ENCODE data around the gene RPS16. TPM values are rescaled to one million over a fixed set of nuclear protein-coding genes. Genes with fewer than 3 reads are reported as not detected.

The RPS16 gene
- total and polyA plus RNA-seq, 9 of the 15 experiments (the other 6 are each of a cell fraction or from before 2014, with no cell fraction given): 82.6 to 3,671 (median 2,204) TPM

DNA sequence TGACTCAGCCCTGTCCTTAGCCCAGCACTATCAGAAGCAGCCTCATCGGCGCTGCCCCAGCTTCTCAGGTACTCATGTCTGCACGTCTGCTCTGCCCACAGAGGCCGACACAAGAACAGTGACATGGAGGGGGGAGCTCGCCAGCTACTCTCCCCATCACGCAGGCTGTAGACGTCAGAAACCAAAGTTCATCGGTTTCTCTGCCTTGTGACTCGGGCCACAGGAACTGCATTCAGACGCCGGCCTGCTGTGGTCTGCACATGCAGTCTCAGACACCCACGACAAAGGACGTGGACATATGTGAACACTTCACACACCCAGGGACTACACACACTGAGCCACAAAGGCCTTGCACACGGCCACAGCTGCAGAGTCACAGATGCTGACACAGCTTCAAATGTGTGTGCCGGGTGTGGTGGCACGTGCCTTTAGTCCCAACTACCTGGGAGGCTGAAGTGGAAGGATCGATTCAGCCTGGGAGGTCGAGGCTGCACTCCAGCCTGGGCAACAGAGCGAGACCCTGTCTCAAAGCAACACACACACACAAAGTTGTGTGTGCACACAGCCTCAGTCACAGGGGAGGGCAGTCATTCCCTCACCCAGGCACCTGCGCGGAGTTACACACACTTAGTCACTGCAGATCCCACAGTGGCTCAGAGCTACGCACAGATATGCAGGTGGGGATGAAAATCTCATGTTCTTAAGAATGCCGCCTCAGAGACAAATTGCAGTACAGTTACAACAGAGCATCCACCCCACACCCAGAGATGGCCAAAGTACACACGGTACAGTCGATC, 34.0 kb downstream of the RPS16 start (continued):
- TF ChIP-seq ZBTB1 (CRISPR knock-in tag; IDR thresholded peaks at IDR 0.05; ENCODE audit: borderline replicate concordance, low read depth): 0 out of 2 replicates have a peak, but pooled peaks have one; percentile 30
- TF ChIP-seq, protein P1, sequence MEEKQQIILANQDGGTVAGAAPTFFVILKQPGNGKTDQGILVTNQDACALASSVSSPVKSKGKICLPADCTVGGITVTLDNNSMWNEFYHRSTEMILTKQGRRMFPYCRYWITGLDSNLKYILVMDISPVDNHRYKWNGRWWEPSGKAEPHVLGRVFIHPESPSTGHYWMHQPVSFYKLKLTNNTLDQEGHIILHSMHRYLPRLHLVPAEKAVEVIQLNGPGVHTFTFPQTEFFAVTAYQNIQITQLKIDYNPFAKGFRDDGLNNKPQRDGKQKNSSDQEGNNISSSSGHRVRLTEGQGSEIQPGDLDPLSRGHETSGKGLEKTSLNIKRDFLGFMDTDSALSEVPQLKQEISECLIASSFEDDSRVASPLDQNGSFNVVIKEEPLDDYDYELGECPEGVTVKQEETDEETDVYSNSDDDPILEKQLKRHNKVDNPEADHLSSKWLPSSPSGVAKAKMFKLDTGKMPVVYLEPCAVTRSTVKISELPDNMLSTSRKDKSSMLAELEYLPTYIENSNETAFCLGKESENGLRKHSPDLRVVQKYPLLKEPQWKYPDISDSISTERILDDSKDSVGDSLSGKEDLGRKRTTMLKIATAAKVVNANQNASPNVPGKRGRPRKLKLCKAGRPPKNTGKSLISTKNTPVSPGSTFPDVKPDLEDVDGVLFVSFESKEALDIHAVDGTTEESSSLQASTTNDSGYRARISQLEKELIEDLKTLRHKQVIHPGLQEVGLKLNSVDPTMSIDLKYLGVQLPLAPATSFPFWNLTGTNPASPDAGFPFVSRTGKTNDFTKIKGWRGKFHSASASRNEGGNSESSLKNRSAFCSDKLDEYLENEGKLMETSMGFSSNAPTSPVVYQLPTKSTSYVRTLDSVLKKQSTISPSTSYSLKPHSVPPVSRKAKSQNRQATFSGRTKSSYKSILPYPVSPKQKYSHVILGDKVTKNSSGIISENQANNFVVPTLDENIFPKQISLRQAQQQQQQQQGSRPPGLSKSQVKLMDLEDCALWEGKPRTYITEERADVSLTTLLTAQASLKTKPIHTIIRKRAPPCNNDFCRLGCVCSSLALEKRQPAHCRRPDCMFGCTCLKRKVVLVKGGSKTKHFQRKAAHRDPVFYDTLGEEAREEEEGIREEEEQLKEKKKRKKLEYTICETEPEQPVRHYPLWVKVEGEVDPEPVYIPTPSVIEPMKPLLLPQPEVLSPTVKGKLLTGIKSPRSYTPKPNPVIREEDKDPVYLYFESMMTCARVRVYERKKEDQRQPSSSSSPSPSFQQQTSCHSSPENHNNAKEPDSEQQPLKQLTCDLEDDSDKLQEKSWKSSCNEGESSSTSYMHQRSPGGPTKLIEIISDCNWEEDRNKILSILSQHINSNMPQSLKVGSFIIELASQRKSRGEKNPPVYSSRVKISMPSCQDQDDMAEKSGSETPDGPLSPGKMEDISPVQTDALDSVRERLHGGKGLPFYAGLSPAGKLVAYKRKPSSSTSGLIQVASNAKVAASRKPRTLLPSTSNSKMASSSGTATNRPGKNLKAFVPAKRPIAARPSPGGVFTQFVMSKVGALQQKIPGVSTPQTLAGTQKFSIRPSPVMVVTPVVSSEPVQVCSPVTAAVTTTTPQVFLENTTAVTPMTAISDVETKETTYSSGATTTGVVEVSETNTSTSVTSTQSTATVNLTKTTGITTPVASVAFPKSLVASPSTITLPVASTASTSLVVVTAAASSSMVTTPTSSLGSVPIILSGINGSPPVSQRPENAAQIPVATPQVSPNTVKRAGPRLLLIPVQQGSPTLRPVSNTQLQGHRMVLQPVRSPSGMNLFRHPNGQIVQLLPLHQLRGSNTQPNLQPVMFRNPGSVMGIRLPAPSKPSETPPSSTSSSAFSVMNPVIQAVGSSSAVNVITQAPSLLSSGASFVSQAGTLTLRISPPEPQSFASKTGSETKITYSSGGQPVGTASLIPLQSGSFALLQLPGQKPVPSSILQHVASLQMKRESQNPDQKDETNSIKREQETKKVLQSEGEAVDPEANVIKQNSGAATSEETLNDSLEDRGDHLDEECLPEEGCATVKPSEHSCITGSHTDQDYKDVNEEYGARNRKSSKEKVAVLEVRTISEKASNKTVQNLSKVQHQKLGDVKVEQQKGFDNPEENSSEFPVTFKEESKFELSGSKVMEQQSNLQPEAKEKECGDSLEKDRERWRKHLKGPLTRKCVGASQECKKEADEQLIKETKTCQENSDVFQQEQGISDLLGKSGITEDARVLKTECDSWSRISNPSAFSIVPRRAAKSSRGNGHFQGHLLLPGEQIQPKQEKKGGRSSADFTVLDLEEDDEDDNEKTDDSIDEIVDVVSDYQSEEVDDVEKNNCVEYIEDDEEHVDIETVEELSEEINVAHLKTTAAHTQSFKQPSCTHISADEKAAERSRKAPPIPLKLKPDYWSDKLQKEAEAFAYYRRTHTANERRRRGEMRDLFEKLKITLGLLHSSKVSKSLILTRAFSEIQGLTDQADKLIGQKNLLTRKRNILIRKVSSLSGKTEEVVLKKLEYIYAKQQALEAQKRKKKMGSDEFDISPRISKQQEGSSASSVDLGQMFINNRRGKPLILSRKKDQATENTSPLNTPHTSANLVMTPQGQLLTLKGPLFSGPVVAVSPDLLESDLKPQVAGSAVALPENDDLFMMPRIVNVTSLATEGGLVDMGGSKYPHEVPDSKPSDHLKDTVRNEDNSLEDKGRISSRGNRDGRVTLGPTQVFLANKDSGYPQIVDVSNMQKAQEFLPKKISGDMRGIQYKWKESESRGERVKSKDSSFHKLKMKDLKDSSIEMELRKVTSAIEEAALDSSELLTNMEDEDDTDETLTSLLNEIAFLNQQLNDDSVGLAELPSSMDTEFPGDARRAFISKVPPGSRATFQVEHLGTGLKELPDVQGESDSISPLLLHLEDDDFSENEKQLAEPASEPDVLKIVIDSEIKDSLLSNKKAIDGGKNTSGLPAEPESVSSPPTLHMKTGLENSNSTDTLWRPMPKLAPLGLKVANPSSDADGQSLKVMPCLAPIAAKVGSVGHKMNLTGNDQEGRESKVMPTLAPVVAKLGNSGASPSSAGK (IDR thresholded peaks at IDR 0.05): peak; percentile 88
- TF ChIP-seq WHSC1 (IDR thresholded peaks at IDR 0.05; ENCODE audit: low read length): no peak
- TF ChIP-seq ZNF830 (CRISPR knock-in tag; IDR thresholded peaks at IDR 0.05): no peak
- TF ChIP-seq PML (IDR thresholded peaks at IDR 0.05; ENCODE audit: low read length): no peak
- 0 out of 2 replicates have a peak, but pooled peaks have one; percentile 4 for TF ChIP-seq LCOR (CRISPR knock-in tag; IDR thresholded peaks at IDR 0.05)
- TF ChIP-seq IFI16 (CRISPR knock-in tag; IDR thresholded peaks at IDR 0.05): no peak
- TF ChIP-seq FOXK1 (CRISPR knock-in tag; IDR thresholded peaks at IDR 0.05; ENCODE audit: borderline replicate concordance): no peak
- no peak for TF ChIP-seq ZZZ3 (IDR thresholded peaks at IDR 0.05)
- no peak for TF ChIP-seq PTTG1 (tag; IDR thresholded peaks at IDR 0.05; ENCODE audit: low read depth)
- TF ChIP-seq, protein P2, sequence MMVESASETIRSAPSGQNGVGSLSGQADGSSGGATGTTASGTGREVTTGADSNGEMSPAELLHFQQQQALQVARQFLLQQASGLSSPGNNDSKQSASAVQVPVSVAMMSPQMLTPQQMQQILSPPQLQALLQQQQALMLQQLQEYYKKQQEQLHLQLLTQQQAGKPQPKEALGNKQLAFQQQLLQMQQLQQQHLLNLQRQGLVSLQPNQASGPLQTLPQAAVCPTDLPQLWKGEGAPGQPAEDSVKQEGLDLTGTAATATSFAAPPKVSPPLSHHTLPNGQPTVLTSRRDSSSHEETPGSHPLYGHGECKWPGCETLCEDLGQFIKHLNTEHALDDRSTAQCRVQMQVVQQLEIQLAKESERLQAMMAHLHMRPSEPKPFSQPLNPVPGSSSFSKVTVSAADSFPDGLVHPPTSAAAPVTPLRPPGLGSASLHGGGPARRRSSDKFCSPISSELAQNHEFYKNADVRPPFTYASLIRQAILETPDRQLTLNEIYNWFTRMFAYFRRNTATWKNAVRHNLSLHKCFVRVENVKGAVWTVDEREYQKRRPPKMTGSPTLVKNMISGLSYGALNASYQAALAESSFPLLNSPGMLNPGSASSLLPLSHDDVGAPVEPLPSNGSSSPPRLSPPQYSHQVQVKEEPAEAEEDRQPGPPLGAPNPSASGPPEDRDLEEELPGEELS (CRISPR knock-in tag; IDR thresholded peaks at IDR 0.05; ENCODE audit: borderline replicate concordance): peak; percentile 63; the same call in 1 of the 2 replicates

Measured in K562 (cell line).